PC-3 (cell line): Measurements from ENCODE around the gene OR2B2.

ENCODE experiments used
- EZH2 ChIP-seq: fragments of 300-600 bp; sonication (generic); IDR thresholded peaks from one replicate; pipeline ENCODE4 v1.6.1; 2017; ENCODE audit warnings: antibody characterized with exemption, mild to moderate bottlenecking, low read length; ENCODE audit not compliant: unreplicated experiment
- EZH2phosphoT487 ChIP-seq: fragments of 300-600 bp; sonication (generic); IDR thresholded peaks from 2 replicates; pipeline ENCODE4 v1.6.1; 2018; ENCODE audit warnings: mild to moderate bottlenecking, antibody characterized with exemption, low read length, borderline replicate concordance
- TF ChIP-seq, protein P1 (sequence below): fragments of 300-600 bp; sonication (generic); conservative IDR thresholded peaks from 2 replicates; pipeline ENCODE4 v1.5.1; 2017; ENCODE audit warnings: antibody characterized with exemption, low read depth, mild to moderate bottlenecking, low read length

DNA sequence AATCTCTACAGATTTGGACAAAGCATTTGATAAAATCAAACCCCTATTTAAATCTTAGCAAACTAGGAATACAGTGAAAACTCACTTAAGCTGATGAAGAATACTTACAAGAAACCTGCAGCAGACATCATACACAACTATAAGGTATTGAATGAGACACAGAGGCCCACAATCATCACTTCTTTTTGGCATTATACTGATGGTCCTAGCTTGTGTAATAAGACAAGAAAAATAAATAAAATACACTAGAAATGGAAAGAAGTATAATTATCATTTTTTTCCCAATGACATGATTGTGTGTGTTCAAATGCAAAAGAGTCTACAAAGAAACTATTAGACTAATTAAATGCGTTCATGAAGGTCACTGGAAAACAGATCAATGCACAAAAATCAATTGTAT is 36.0 kb upstream of the OR2B2 start:
- TF ChIP-seq, protein P1, sequence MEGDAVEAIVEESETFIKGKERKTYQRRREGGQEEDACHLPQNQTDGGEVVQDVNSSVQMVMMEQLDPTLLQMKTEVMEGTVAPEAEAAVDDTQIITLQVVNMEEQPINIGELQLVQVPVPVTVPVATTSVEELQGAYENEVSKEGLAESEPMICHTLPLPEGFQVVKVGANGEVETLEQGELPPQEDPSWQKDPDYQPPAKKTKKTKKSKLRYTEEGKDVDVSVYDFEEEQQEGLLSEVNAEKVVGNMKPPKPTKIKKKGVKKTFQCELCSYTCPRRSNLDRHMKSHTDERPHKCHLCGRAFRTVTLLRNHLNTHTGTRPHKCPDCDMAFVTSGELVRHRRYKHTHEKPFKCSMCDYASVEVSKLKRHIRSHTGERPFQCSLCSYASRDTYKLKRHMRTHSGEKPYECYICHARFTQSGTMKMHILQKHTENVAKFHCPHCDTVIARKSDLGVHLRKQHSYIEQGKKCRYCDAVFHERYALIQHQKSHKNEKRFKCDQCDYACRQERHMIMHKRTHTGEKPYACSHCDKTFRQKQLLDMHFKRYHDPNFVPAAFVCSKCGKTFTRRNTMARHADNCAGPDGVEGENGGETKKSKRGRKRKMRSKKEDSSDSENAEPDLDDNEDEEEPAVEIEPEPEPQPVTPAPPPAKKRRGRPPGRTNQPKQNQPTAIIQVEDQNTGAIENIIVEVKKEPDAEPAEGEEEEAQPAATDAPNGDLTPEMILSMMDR, result no peak
- TF ChIP-seq EZH2 (no peak), EZH2phosphoT487 (no peak)
